22Rv1 (cell line): ENCODE measurements around the gene DTNB.

ENCODE experiments used
- CTCF ChIP-seq: fragments of 450-650 bp; IDR thresholded peaks from 2 replicates; pipeline ENCODE4 v1.5.1; 2017; ENCODE audit warnings: mild to moderate bottlenecking
- ZFX ChIP-seq: fragments of 450-650 bp; IDR thresholded peaks from 2 replicates; pipeline ENCODE4 v1.6.1; 2017; ENCODE audit warnings: antibody characterized with exemption, borderline replicate concordance

GRCh38 chr2:25684577-25685473 is 11.4 kb upstream of the DTNB start:
- TF ChIP-seq CTCF = peak; percentile 26
- TF ChIP-seq ZFX = no peak
